Panc1 (cell line): Measurements from ENCODE around the gene PTPRCAP. TPM values are rescaled to one million over a fixed set of nuclear protein-coding genes. Genes with fewer than 3 reads are reported as not detected.

Experiments
- ATAC-seq: fragments of 200-7000 bp; cut with Tn5 transposase; 2 replicates; pipeline ENCODE4 v1.9.1; 2020; ENCODE audit warnings: mild to moderate bottlenecking, moderate library complexity
- BruUV-seq: library from RNA; stranded (reverse); fragments of 400-500 nt; replicated peaks from 2 replicates; lab custom pipeline; 2021; lab: Mats Ljungman, UMichigan
- CTCF ChIA-PET: fragments of 300-600 bp; sonication (Branson Sonifier 250); formaldehyde crosslinking; loops from one replicate; lab custom pipeline; 2022; ENCODE audit warnings: antibody characterized with exemption; lab: Charles Lee
- POLR2A ChIA-PET: fragments of 300-600 bp; sonication (Branson Sonifier 250); formaldehyde crosslinking; loops from one replicate; lab custom pipeline; 2022; ENCODE audit warnings: antibody characterized with exemption; lab: Charles Lee
- DNase-seq: peaks from one replicate; pipeline ENCODE4 v3.0.0-alpha.2; 2010; ENCODE audit warnings: low read depth, low spot score
- H3K27ac ChIP-seq: 2 replicates; pipeline ENCODE4 v1.5.1; 2011; ENCODE audit warnings: mild to moderate bottlenecking, low read length, inconsistent platforms
- H3K27me3 ChIP-seq: fragments of 200-500 bp; sonication (Bioruptor generic); 2 replicates; pipeline ENCODE4 v1.6.0; 2014; ENCODE audit warnings: low read length, inconsistent platforms; ENCODE audit not compliant: control insufficient read depth, insufficient read depth
- H3K36me3 ChIP-seq: fragments of 200-500 bp; sonication (Bioruptor generic); 2 replicates; pipeline ENCODE4 v1.5.1; 2014; ENCODE audit warnings: inconsistent platforms, mild to moderate bottlenecking, low read length, moderate library complexity; ENCODE audit not compliant: control insufficient read depth, insufficient read depth
- H3K4me1 ChIP-seq: 2 replicates; pipeline ENCODE4 v1.5.1; 2011; ENCODE audit warnings: inconsistent platforms, mild to moderate bottlenecking, low read length, moderate library complexity; ENCODE audit not compliant: control insufficient read depth, insufficient read depth
- H3K4me3 ChIP-seq, 2 experiments: 2 replicates each; pipeline ENCODE4 v1.5.1; 2011 to 2012; ENCODE audit warnings: low read depth in 2 of 2, low read length in 2 of 2, mild to moderate bottlenecking in 2 of 2, inconsistent platforms in 1 of 2, moderate library complexity in 1 of 2
- H3K9me3 ChIP-seq: fragments of 200-500 bp; sonication (Bioruptor generic); 2 replicates; pipeline ENCODE4 v1.5.1; 2014; ENCODE audit warnings: low read depth, mild to moderate bottlenecking, inconsistent platforms, low read length, moderate library complexity; ENCODE audit not compliant: control insufficient read depth, insufficient read depth
- POLR2AphosphoS5 ChIP-seq: IDR thresholded peaks from 2 replicates; pipeline ENCODE4 v1.6.1; 2012; ENCODE audit warnings: mild to moderate bottlenecking, low read depth, low read length, moderate library complexity
- SIN3A ChIP-seq: IDR thresholded peaks from 2 replicates; pipeline ENCODE4 v1.6.1; 2012; ENCODE audit warnings: low read depth, mild to moderate bottlenecking, low read length, moderate library complexity, borderline replicate concordance; ENCODE audit not compliant: insufficient read depth
- TCF7L2 ChIP-seq: IDR thresholded peaks from 2 replicates; pipeline ENCODE4 v1.6.1; 2011; ENCODE audit warnings: mild to moderate bottlenecking, low read depth, low read length, inconsistent platforms
- in situ Hi-C: cut with HindIII; loops from 2 replicates; pipeline ENCODE4 v1.10.0; 2016; ENCODE audit warnings: low sequenced_read_pairs, low pct_unique_long_range_greater_than_20kb
- intact Hi-C: fragments of 100-400 bp; cut with micrococcal nuclease; formaldehyde crosslinking; loops from one replicate; pipeline ENCODE4 v1.10.0; 2022; ENCODE audit not compliant: unreplicated experiment
- total RNA-seq: library from RNA; stranded (reverse); gene quantifications from one replicate; pipeline ENCODE4 v1.2.1, GENCODE V29; 2021; ENCODE audit not compliant: unreplicated experiment
- TF ChIP-seq, protein P1 (sequence below): fragments of 450-650 bp; IDR thresholded peaks from 2 replicates; pipeline ENCODE4 v1.5.1; 2017; ENCODE audit warnings: mild to moderate bottlenecking
- TF ChIP-seq, protein P2 (sequence below), 2 experiments: IDR thresholded peaks; 2 replicates each; pipeline ENCODE4 v1.6.1; 2011 to 2012; ENCODE audit warnings: low read depth in 2 of 2, control low read depth in 1 of 2, low read length in 1 of 2, mild to moderate bottlenecking in 1 of 2, moderate library complexity in 1 of 2; ENCODE audit not compliant: insufficient read depth in 1 of 2

PTPRCAP gene
- total RNA-seq, 1 experiment from 2014 or later: 0.82 TPM

DNA sequence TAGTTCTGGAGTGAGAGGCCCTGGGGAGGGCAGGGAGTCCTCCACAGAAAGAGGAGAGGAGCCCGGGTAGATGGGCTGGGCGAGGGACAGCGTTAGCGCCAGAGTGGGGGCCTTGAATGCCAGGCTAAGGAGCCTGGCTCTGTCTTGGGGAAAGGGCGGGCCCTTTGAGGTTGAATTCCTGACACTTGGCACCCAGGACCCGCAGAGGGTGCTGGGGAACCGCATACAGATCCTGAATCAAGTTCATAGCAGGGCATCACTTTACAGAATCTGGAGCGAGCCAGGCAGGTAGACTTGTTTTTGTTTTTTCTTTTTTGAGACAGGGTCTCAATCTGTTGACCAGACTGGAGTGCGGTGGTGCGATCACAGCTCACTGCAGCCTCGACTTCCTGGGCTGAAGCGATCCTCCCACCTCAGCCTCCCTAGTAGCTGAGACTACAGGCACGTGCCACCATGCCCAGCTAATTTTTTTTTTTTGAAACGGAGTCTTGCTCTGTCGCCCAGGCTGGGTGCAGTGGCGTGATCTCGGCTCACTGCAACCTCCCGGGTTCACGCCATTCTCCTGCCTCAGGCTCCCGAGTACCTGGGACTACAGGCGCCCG is 16.0 kb downstream of the PTPRCAP start:
- intact Hi-C loops (no loop called here), in situ Hi-C loops (no loop called here)
- Histone ChIP-seq H3K4me3 (peak overlapping the region; percentile 54 to 61), H3K9me3 (no peaks in the 10 kb centered on the region), H3K4me1 (peaks cover 39% of the 10 kb centered on the region), H3K36me3 (no peaks in the 10 kb centered on the region), H3K27ac (peak overlapping the region; percentile 53; the same call in 1 of the 2 replicates), H3K27me3 (no peaks in the 10 kb centered on the region)
- BruUV-seq: no TSS peak
- no peak for DNase-seq
- ChIA-PET POLR2A (interaction anchor here (0.6 kb wide), 1 partner anchor 24 kb away, joined by 3 read pairs; no protein-coding TSS in a partner anchor), CTCF (no interaction called here)
- TF ChIP-seq, protein P1, sequence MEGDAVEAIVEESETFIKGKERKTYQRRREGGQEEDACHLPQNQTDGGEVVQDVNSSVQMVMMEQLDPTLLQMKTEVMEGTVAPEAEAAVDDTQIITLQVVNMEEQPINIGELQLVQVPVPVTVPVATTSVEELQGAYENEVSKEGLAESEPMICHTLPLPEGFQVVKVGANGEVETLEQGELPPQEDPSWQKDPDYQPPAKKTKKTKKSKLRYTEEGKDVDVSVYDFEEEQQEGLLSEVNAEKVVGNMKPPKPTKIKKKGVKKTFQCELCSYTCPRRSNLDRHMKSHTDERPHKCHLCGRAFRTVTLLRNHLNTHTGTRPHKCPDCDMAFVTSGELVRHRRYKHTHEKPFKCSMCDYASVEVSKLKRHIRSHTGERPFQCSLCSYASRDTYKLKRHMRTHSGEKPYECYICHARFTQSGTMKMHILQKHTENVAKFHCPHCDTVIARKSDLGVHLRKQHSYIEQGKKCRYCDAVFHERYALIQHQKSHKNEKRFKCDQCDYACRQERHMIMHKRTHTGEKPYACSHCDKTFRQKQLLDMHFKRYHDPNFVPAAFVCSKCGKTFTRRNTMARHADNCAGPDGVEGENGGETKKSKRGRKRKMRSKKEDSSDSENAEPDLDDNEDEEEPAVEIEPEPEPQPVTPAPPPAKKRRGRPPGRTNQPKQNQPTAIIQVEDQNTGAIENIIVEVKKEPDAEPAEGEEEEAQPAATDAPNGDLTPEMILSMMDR: no peak
- TF ChIP-seq TCF7L2: no peak
- TF ChIP-seq, protein P2, sequence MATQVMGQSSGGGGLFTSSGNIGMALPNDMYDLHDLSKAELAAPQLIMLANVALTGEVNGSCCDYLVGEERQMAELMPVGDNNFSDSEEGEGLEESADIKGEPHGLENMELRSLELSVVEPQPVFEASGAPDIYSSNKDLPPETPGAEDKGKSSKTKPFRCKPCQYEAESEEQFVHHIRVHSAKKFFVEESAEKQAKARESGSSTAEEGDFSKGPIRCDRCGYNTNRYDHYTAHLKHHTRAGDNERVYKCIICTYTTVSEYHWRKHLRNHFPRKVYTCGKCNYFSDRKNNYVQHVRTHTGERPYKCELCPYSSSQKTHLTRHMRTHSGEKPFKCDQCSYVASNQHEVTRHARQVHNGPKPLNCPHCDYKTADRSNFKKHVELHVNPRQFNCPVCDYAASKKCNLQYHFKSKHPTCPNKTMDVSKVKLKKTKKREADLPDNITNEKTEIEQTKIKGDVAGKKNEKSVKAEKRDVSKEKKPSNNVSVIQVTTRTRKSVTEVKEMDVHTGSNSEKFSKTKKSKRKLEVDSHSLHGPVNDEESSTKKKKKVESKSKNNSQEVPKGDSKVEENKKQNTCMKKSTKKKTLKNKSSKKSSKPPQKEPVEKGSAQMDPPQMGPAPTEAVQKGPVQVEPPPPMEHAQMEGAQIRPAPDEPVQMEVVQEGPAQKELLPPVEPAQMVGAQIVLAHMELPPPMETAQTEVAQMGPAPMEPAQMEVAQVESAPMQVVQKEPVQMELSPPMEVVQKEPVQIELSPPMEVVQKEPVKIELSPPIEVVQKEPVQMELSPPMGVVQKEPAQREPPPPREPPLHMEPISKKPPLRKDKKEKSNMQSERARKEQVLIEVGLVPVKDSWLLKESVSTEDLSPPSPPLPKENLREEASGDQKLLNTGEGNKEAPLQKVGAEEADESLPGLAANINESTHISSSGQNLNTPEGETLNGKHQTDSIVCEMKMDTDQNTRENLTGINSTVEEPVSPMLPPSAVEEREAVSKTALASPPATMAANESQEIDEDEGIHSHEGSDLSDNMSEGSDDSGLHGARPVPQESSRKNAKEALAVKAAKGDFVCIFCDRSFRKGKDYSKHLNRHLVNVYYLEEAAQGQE (IDR thresholded peaks at IDR 0.05; ENCODE audit: insufficient read depth in 1 of 2, low read depth in 2 of 2, low read length in 1 of 2): no peak
- TF ChIP-seq SIN3A: no peak
- no peak; the same call in 1 of the 2 replicates for TF ChIP-seq POLR2AphosphoS5
- ATAC-seq: peak; percentile 26

DNA sequence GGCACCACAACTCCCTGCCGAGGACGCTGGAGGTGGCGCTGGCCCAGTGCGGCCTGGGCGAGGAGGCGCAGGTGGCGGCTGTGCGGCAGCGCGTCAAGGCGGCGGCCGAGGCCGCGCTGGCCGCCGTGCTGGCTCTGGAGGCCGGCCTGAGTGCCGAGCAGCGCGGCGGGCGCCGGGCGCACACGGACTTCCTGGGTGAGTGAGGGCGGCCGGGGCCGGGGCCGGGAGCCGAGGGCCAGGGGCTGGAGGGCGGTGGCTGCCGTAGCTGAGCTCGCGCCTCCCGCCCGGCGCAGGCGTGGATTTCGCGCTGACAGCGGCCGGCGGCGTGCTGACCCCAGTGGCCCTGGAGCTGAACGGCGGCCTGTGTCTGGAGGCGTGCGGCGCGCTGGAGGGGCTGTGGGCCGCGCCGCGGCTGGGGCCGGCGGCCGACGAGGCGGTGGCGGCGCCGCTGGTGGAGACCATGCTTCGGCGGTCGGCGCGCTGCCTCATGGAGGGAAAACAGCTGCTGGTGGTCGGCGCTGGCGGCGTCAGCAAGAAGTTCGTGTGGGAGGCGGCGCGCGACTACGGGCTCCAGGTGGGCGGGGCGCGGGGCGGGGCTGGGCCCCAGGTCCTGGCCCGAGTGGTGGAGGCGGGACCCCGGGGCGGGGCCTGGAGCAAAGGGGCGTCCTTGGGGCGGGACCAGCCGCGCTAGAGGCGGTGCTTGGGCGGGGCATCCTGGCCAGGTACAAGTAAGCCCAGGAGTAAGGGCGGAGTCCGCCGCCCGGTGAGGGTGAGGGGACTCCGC is 16.6 kb downstream of the PTPRCAP start:
- no peaks in the 10 kb centered on the region for H3K9me3 ChIP-seq
- peak; percentile 91 for ATAC-seq
- peak overlapping the region; percentile 54 to 61 for H3K4me3 ChIP-seq
- no peaks in the 10 kb centered on the region for H3K36me3 ChIP-seq
- no peak for DNase-seq
- peaks cover 46% of the 10 kb centered on the region for H3K4me1 ChIP-seq
- H3K27ac ChIP-seq: peak overlapping the region; percentile 63
- TF ChIP-seq, protein P2 (IDR thresholded peaks at IDR 0.05; ENCODE audit: insufficient read depth in 1 of 2, low read depth in 2 of 2, low read length in 1 of 2): no peak
- TF ChIP-seq POLR2AphosphoS5 (peak; percentile 36; the same call in 1 of the 2 replicates), TCF7L2 (no peak), SIN3A (peak; percentile 60; the same call in 1 of the 2 replicates)
- TF ChIP-seq, protein P1: no peak
- no TSS peak for BruUV-seq
- ChIA-PET POLR2A (interaction anchor here (0.6 kb wide), 2 partner anchors 19 to 23 kb away, joined by 3 to 7 read pairs; partner anchors contain the start of gene PPP1CA), CTCF (interaction anchor here (0.6 to 1.2 kb wide), 3 partner anchors 18 to 207 kb away, joined by 3 to 5 read pairs (median 3); no protein-coding TSS in a partner anchor)
- intact Hi-C loops (no loop called here), in situ Hi-C loops (no loop called here)
- no peaks in the 10 kb centered on the region for H3K27me3 ChIP-seq
